Loucy (cell line): ENCODE results near the gene FICD.

Source experiments
- H2AFZ ChIP-seq: fragments of 200-600 bp; sonication (generic); 2 replicates; pipeline ENCODE4 v1.6.0; 2016; ENCODE audit warnings: antibody characterized with exemption, mild to moderate bottlenecking, low read length, moderate library complexity
- H3F3A ChIP-seq: fragments of 200-600 bp; 2 replicates; pipeline ENCODE4 v1.6.0; 2016; ENCODE audit warnings: antibody characterized with exemption, low read depth, mild to moderate bottlenecking
- H3K27me3 ChIP-seq: fragments of 200-600 bp; sonication (generic); 2 replicates; pipeline ENCODE4 v1.6.1; 2014; ENCODE audit warnings: low read length, mild to moderate bottlenecking; ENCODE audit not compliant: insufficient read depth, poor library complexity, severe bottlenecking
- H3K36me3 ChIP-seq: fragments of 200-600 bp; sonication (generic); 2 replicates; pipeline ENCODE4 v1.6.1; 2016; ENCODE audit warnings: low read length; ENCODE audit not compliant: insufficient read depth
- H3K4me1 ChIP-seq: fragments of 200-600 bp; sonication (generic); 2 replicates; pipeline ENCODE4 v1.5.1; 2014; ENCODE audit warnings: low read length, mild to moderate bottlenecking; ENCODE audit not compliant: insufficient read depth, poor library complexity, severe bottlenecking
- H3K4me2 ChIP-seq: fragments of 200-600 bp; sonication (generic); 2 replicates; pipeline ENCODE4 v1.6.0; 2014; ENCODE audit warnings: antibody characterized with exemption, low read length, low read depth, mild to moderate bottlenecking; ENCODE audit not compliant: poor library complexity, severe bottlenecking
- H3K4me3 ChIP-seq: fragments of 200-600 bp; sonication (generic); 2 replicates; pipeline ENCODE4 v1.5.1; 2014; ENCODE audit warnings: low read length, mild to moderate bottlenecking, mixed read lengths; ENCODE audit not compliant: poor library complexity, severe bottlenecking
- H3K79me2 ChIP-seq: fragments of 200-600 bp; sonication (generic); 2 replicates; pipeline ENCODE4 v1.6.1; 2014; ENCODE audit warnings: low read length; ENCODE audit not compliant: insufficient read depth
- H3K9ac ChIP-seq: fragments of 200-600 bp; sonication (generic); 2 replicates; pipeline ENCODE4 v1.6.0; 2014; ENCODE audit warnings: mild to moderate bottlenecking, low read depth, low read length, moderate library complexity; ENCODE audit not compliant: poor library complexity, severe bottlenecking
- H3K9me2 ChIP-seq: fragments of 200-600 bp; sonication (generic); replicated peaks from 2 replicates; pipeline ENCODE4 v1.6.1; 2016; ENCODE audit warnings: low read depth, low read length, mixed read lengths
- H3K9me3 ChIP-seq: fragments of 200-600 bp; sonication (generic); 2 replicates; pipeline ENCODE4 v1.6.1; 2014; ENCODE audit warnings: mild to moderate bottlenecking, antibody characterized with exemption, low read length, low read depth; ENCODE audit not compliant: insufficient read depth
- H4K20me1 ChIP-seq: fragments of 200-600 bp; sonication (generic); 2 replicates; pipeline ENCODE4 v1.6.0; 2014; ENCODE audit warnings: antibody characterized with exemption, low read length, mild to moderate bottlenecking; ENCODE audit not compliant: insufficient read depth, poor library complexity, severe bottlenecking
- EZH2phosphoT487 ChIP-seq: fragments of 200-600 bp; IDR thresholded peaks from 2 replicates; pipeline ENCODE4 v1.6.1; 2018; ENCODE audit warnings: antibody characterized with exemption, mild to moderate bottlenecking, moderate library complexity, borderline replicate concordance
- TF ChIP-seq, protein P1 (sequence below): fragments of 200-600 bp; sonication (generic); conservative IDR thresholded peaks from 2 replicates; pipeline ENCODE4 v1.5.1; 2014; ENCODE audit warnings: mild to moderate bottlenecking, antibody characterized with exemption, low read length

Gene FICD

GRCh38 chr12:108502922-108503321 is 12.2 kb upstream of the FICD start:
- no peaks in the 10 kb centered on the region for H4K20me1 ChIP-seq
- H3F3A ChIP-seq = no peaks in the 10 kb centered on the region
- no peak overlapping the region for H3K4me2 ChIP-seq
- no peaks in the 10 kb centered on the region for H3K27me3 ChIP-seq
- no peaks in the 10 kb centered on the region for H3K9me2 ChIP-seq
- H3K9me3 ChIP-seq = peaks cover 9% of the 10 kb centered on the region; the same call in 1 of the 2 replicates
- no peak overlapping the region for H2AFZ ChIP-seq
- no peaks in the 10 kb centered on the region for H3K4me1 ChIP-seq
- H3K36me3 ChIP-seq = no peaks in the 10 kb centered on the region
- no peak overlapping the region for H3K4me3 ChIP-seq
- H3K79me2 ChIP-seq = no peaks in the 10 kb centered on the region
- TF ChIP-seq, protein P1, sequence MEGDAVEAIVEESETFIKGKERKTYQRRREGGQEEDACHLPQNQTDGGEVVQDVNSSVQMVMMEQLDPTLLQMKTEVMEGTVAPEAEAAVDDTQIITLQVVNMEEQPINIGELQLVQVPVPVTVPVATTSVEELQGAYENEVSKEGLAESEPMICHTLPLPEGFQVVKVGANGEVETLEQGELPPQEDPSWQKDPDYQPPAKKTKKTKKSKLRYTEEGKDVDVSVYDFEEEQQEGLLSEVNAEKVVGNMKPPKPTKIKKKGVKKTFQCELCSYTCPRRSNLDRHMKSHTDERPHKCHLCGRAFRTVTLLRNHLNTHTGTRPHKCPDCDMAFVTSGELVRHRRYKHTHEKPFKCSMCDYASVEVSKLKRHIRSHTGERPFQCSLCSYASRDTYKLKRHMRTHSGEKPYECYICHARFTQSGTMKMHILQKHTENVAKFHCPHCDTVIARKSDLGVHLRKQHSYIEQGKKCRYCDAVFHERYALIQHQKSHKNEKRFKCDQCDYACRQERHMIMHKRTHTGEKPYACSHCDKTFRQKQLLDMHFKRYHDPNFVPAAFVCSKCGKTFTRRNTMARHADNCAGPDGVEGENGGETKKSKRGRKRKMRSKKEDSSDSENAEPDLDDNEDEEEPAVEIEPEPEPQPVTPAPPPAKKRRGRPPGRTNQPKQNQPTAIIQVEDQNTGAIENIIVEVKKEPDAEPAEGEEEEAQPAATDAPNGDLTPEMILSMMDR = no peak
- TF ChIP-seq EZH2phosphoT487 = no peak
- H3K9ac ChIP-seq = no peak overlapping the region

DNA sequence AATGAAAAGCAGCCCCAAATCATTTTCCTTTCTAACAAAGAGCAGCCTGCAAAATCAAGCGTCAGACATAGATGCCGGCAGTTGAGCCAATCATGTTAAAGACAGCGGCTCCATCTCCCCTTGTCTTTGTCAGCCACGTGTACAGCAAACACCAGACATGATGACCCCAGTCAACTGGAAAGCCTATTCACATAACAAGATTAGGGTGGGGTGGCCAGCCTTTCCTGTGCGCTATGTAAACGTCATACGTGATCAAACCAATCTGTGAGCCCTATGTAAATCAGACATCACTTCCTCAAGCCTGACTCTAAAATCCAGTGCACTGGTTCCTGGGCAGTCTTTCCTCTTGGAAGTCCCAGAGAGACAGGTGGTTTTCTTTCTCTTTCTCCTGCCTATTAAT is 9.9 kb upstream of the FICD start:
- H3K9me3 ChIP-seq = peaks cover 9% of the 10 kb centered on the region; the same call in 1 of the 2 replicates
- no peak overlapping the region for H3K9ac ChIP-seq
- H3K36me3 ChIP-seq = no peaks in the 10 kb centered on the region
- no peaks in the 10 kb centered on the region for H3K4me1 ChIP-seq
- no peaks in the 10 kb centered on the region for H3K27me3 ChIP-seq
- TF ChIP-seq, protein P1 = no peak
- TF ChIP-seq EZH2phosphoT487 = no peak
- H3F3A ChIP-seq = no peaks in the 10 kb centered on the region
- H3K79me2 ChIP-seq = no peaks in the 10 kb centered on the region
- H4K20me1 ChIP-seq = no peaks in the 10 kb centered on the region
- H3K4me3 ChIP-seq = no peak overlapping the region
- no peak overlapping the region for H3K4me2 ChIP-seq
- no peak overlapping the region for H2AFZ ChIP-seq
- no peaks in the 10 kb centered on the region for H3K9me2 ChIP-seq

DNA sequence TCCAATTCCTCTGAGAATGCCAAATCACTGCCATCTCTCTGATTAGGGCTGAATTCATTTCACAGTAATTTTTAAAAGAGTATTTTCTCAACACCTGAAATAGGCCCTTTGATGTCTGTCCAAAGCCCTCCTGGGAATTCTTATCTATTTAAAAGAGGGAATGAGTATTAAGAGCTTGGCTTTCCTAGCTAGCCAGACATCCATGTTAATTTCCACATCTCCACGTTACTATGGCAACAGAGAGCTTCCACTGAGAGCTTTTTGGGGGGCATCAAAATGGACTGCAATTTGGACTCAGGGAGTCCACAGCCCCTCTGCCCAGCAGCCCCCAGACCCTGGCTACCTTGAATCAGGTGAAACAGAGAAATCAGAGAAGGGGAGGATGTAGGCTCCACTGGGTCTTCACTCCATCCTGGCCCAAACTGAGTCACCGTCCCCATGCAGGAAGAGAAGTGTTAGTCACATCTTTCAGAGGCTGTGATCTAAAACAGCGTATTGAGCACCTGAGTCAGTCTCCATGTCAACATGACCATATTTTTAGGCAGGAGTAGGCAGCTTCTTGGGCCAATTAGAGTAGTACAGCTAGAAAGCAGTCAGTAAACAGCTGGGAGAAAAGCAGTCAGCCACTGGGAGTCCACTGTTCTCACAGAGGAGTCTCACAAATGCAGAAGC is 7.0 kb upstream of the FICD start:
- no peaks in the 10 kb centered on the region for H3K36me3 ChIP-seq
- H2AFZ ChIP-seq = no peak overlapping the region
- H3F3A ChIP-seq = no peaks in the 10 kb centered on the region
- no peaks in the 10 kb centered on the region for H3K9me2 ChIP-seq
- H3K9me3 ChIP-seq = peaks cover 4% of the 10 kb centered on the region; the same call in 1 of the 2 replicates
- H4K20me1 ChIP-seq = no peaks in the 10 kb centered on the region
- H3K79me2 ChIP-seq = no peaks in the 10 kb centered on the region
- H3K27me3 ChIP-seq = no peaks in the 10 kb centered on the region
- H3K4me1 ChIP-seq = no peaks in the 10 kb centered on the region
- no peak overlapping the region for H3K4me2 ChIP-seq
- H3K4me3 ChIP-seq = no peak overlapping the region
- H3K9ac ChIP-seq = no peak overlapping the region
- TF ChIP-seq, protein P1 = no peak
- no peak for TF ChIP-seq EZH2phosphoT487
